GM06990 (cell line): ENCODE measurements around the gene SLCO4A1.

Source experiments
- DNase-seq: peaks from one replicate; pipeline ENCODE4 v3.0.0-alpha.2; 2011; ENCODE audit not compliant: insufficient read length; ENCODE audit errors: extremely low read depth
- H3K27me3 ChIP-seq: replicated peaks from 2 replicates; pipeline ENCODE4 v1.6.0; 2011; ENCODE audit warnings: low read length; ENCODE audit not compliant: control insufficient read depth, insufficient read depth
- H3K36me3 ChIP-seq: 2 replicates; pipeline ENCODE4 v1.5.1; 2011; ENCODE audit warnings: low read length; ENCODE audit not compliant: control insufficient read depth, insufficient read depth
- H3K4me3 ChIP-seq: replicated peaks from 2 replicates; pipeline ENCODE4 v1.5.1; 2011; ENCODE audit warnings: low read depth, mild to moderate bottlenecking, control low read depth, low read length
- CTCF ChIP-seq: IDR thresholded peaks from 2 replicates; pipeline ENCODE4 v1.5.1; 2011; ENCODE audit warnings: low read length, control low read depth, mild to moderate bottlenecking, inconsistent platforms; ENCODE audit not compliant: insufficient read depth, poor library complexity, severe bottlenecking

The SLCO4A1 gene

GRCh38 chr20:62652041-62652893, 10.0 kb downstream of the SLCO4A1 start:
- H3K4me3 ChIP-seq: peak overlapping the region; percentile 49
- no peak for TF ChIP-seq CTCF
- peak; percentile 73 for DNase-seq
- peaks cover 7% of the 10 kb centered on the region for H3K36me3 ChIP-seq
- H3K27me3 ChIP-seq: no peaks in the 10 kb centered on the region

GRCh38 chr20:62652894-62653305, 10.6 kb downstream of the SLCO4A1 start:
- TF ChIP-seq CTCF: no peak
- peak overlapping the region; percentile 43 for H3K4me3 ChIP-seq
- no peaks in the 10 kb centered on the region for H3K27me3 ChIP-seq
- no peak for DNase-seq
- peaks cover 7% of the 10 kb centered on the region for H3K36me3 ChIP-seq

GRCh38 chr20:62653373-62653772, 11.1 kb downstream of the SLCO4A1 start:
- H3K36me3 ChIP-seq: peaks cover 9% of the 10 kb centered on the region
- no peaks in the 10 kb centered on the region for H3K27me3 ChIP-seq
- TF ChIP-seq CTCF: no peak
- no peak overlapping the region for H3K4me3 ChIP-seq
- DNase-seq: no peak

- no peaks in the 10 kb centered on the region for H3K27me3 ChIP-seq
- H3K36me3 ChIP-seq: peaks cover 7% of the 10 kb centered on the region
- no peak for DNase-seq
- TF ChIP-seq CTCF: no peak
- H3K4me3 ChIP-seq: no peak overlapping the region
Observed at GRCh38 chr20:62653951-62654685, 11.8 kb downstream of the SLCO4A1 start.

- no peak for TF ChIP-seq CTCF
- no peak overlapping the region for H3K4me3 ChIP-seq
- no peak for DNase-seq
- no peaks in the 10 kb centered on the region for H3K27me3 ChIP-seq
- H3K36me3 ChIP-seq: peaks cover 5% of the 10 kb centered on the region
Observed at GRCh38 chr20:62655282-62656196, 13.2 kb downstream of the SLCO4A1 start.
